ENCODE measurements around the gene MGAT4A. TPM values are rescaled to one million over a fixed set of nuclear protein-coding genes. Genes with fewer than 3 reads are reported as not detected.

Gene MGAT4A
- total and polyA plus RNA-seq, 2 experiments from 2014 or later = 4.4 to 5.6 TPM

GRCh38 chr2:98664323-98664722 lies 66.6 kb downstream of the MGAT4A start:
- Mint-ChIP-seq H3K27me3 (ENCODE audit: insufficient read depth, low read depth, poor library complexity) (no peaks in the 10 kb centered on the region), H3K27ac (no peak overlapping the region; the same call in 1 of the 2 replicates), H3K36me3 (ENCODE audit: low read depth) (peaks cover 11% of the 10 kb centered on the region; the same call in 2 of the 3 replicates), H3K4me3 (no peak overlapping the region), H3K9me3 (peaks cover 21% of the 10 kb centered on the region), H3K4me1 (no peaks in the 10 kb centered on the region)
- H3K79me2 ChIP-seq (replicated peaks; ENCODE audit: insufficient read depth) = no peaks in the 10 kb centered on the region
- H2AFZ ChIP-seq = no peak overlapping the region
- H3K27ac ChIP-seq (ENCODE audit: low read depth) = no peak overlapping the region; the same call in 1 of the 2 replicates
- no peaks in the 10 kb centered on the region for H4K20me1 ChIP-seq (replicated peaks; ENCODE audit: insufficient read depth)
- TF ChIP-seq CREB1 (CRISPR knock-in tag; IDR thresholded peaks at IDR 0.05; ENCODE audit: low read depth) (no peak), STAT1 (IDR thresholded peaks at IDR 0.05; ENCODE audit: unreplicated experiment) (no peak), ZNF331 (CRISPR knock-in tag; IDR thresholded peaks at IDR 0.05; ENCODE audit: low read depth) (no peak), EZH2 (IDR thresholded peaks at IDR 0.05; ENCODE audit: low read depth, unreplicated experiment) (no peak), NANOG (IDR thresholded peaks at IDR 0.05; ENCODE audit: borderline replicate concordance) (no peak), POLR2AphosphoS5 (IDR thresholded peaks at IDR 0.05; ENCODE audit: low read depth) (no peak), EZH2phosphoT487 (IDR thresholded peaks at IDR 0.05; ENCODE audit: unreplicated experiment) (no peak), ZNF114 (CRISPR knock-in tag; IDR thresholded peaks at IDR 0.05) (no peak), JUNB (IDR thresholded peaks at IDR 0.05; ENCODE audit: unreplicated experiment) (no peak)
- TF ChIP-seq, protein P1, sequence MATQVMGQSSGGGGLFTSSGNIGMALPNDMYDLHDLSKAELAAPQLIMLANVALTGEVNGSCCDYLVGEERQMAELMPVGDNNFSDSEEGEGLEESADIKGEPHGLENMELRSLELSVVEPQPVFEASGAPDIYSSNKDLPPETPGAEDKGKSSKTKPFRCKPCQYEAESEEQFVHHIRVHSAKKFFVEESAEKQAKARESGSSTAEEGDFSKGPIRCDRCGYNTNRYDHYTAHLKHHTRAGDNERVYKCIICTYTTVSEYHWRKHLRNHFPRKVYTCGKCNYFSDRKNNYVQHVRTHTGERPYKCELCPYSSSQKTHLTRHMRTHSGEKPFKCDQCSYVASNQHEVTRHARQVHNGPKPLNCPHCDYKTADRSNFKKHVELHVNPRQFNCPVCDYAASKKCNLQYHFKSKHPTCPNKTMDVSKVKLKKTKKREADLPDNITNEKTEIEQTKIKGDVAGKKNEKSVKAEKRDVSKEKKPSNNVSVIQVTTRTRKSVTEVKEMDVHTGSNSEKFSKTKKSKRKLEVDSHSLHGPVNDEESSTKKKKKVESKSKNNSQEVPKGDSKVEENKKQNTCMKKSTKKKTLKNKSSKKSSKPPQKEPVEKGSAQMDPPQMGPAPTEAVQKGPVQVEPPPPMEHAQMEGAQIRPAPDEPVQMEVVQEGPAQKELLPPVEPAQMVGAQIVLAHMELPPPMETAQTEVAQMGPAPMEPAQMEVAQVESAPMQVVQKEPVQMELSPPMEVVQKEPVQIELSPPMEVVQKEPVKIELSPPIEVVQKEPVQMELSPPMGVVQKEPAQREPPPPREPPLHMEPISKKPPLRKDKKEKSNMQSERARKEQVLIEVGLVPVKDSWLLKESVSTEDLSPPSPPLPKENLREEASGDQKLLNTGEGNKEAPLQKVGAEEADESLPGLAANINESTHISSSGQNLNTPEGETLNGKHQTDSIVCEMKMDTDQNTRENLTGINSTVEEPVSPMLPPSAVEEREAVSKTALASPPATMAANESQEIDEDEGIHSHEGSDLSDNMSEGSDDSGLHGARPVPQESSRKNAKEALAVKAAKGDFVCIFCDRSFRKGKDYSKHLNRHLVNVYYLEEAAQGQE (IDR thresholded peaks at IDR 0.05; ENCODE audit: unreplicated experiment) = no peak
- TF ChIP-seq, protein P2, sequence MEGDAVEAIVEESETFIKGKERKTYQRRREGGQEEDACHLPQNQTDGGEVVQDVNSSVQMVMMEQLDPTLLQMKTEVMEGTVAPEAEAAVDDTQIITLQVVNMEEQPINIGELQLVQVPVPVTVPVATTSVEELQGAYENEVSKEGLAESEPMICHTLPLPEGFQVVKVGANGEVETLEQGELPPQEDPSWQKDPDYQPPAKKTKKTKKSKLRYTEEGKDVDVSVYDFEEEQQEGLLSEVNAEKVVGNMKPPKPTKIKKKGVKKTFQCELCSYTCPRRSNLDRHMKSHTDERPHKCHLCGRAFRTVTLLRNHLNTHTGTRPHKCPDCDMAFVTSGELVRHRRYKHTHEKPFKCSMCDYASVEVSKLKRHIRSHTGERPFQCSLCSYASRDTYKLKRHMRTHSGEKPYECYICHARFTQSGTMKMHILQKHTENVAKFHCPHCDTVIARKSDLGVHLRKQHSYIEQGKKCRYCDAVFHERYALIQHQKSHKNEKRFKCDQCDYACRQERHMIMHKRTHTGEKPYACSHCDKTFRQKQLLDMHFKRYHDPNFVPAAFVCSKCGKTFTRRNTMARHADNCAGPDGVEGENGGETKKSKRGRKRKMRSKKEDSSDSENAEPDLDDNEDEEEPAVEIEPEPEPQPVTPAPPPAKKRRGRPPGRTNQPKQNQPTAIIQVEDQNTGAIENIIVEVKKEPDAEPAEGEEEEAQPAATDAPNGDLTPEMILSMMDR (conservative IDR thresholded peaks at IDR 0.05; ENCODE audit: low read depth in 2 of 2) = no peak
- TF ChIP-seq, protein P3, sequence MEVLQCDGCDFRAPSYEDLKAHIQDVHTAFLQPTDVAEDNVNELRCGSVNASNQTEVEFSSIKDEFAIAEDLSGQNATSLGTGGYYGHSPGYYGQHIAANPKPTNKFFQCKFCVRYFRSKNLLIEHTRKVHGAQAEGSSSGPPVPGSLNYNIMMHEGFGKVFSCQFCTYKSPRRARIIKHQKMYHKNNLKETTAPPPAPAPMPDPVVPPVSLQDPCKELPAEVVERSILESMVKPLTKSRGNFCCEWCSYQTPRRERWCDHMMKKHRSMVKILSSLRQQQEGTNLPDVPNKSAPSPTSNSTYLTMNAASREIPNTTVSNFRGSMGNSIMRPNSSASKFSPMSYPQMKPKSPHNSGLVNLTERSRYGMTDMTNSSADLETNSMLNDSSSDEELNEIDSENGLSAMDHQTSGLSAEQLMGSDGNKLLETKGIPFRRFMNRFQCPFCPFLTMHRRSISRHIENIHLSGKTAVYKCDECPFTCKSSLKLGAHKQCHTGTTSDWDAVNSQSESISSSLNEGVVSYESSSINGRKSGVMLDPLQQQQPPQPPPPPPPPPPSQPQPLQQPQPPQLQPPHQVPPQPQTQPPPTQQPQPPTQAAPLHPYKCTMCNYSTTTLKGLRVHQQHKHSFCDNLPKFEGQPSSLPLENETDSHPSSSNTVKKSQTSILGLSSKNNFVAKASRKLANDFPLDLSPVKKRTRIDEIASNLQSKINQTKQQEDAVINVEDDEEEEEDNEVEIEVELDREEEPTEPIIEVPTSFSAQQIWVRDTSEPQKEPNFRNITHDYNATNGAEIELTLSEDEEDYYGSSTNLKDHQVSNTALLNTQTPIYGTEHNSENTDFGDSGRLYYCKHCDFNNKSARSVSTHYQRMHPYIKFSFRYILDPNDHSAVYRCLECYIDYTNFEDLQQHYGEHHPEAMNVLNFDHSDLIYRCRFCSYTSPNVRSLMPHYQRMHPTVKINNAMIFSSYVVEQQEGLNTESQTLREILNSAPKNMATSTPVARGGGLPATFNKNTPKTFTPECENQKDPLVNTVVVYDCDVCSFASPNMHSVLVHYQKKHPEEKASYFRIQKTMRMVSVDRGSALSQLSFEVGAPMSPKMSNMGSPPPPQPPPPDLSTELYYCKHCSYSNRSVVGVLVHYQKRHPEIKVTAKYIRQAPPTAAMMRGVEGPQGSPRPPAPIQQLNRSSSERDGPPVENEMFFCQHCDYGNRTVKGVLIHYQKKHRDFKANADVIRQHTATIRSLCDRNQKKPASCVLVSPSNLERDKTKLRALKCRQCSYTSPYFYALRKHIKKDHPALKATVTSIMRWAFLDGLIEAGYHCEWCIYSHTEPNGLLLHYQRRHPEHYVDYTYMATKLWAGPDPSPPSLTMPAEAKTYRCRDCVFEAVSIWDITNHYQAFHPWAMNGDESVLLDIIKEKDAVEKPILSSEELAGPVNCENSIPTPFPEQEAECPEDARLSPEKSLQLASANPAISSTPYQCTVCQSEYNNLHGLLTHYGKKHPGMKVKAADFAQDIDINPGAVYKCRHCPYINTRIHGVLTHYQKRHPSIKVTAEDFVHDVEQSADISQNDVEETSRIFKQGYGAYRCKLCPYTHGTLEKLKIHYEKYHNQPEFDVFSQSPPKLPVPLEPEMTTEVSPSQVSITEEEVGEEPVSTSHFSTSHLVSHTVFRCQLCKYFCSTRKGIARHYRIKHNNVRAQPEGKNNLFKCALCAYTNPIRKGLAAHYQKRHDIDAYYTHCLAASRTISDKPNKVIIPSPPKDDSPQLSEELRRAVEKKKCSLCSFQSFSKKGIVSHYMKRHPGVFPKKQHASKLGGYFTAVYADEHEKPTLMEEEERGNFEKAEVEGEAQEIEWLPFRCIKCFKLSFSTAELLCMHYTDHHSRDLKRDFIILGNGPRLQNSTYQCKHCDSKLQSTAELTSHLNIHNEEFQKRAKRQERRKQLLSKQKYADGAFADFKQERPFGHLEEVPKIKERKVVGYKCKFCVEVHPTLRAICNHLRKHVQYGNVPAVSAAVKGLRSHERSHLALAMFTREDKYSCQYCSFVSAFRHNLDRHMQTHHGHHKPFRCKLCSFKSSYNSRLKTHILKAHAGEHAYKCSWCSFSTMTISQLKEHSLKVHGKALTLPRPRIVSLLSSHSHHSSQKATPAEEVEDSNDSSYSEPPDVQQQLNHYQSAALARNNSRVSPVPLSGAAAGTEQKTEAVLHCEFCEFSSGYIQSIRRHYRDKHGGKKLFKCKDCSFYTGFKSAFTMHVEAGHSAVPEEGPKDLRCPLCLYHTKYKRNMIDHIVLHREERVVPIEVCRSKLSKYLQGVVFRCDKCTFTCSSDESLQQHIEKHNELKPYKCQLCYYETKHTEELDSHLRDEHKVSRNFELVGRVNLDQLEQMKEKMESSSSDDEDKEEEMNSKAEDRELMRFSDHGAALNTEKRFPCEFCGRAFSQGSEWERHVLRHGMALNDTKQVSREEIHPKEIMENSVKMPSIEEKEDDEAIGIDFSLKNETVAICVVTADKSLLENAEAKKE (CRISPR knock-in tag; IDR thresholded peaks at IDR 0.05) = no peak
- TF ChIP-seq, protein P4, sequence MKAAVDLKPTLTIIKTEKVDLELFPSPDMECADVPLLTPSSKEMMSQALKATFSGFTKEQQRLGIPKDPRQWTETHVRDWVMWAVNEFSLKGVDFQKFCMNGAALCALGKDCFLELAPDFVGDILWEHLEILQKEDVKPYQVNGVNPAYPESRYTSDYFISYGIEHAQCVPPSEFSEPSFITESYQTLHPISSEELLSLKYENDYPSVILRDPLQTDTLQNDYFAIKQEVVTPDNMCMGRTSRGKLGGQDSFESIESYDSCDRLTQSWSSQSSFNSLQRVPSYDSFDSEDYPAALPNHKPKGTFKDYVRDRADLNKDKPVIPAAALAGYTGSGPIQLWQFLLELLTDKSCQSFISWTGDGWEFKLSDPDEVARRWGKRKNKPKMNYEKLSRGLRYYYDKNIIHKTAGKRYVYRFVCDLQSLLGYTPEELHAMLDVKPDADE (IDR thresholded peaks at IDR 0.05) = no peak
- ATAC-seq (no peak), DNase-seq (ENCODE audit: low spot score) (no peak)
- H3K9me2 ChIP-seq (ENCODE audit: insufficient read depth) = 0 out of 2 replicates have a peak, but pooled peaks cover under 1% of the 10 kb centered on the region
- H3K4me2 ChIP-seq = no peak overlapping the region
- no peak overlapping the region for H3K4me3 ChIP-seq
- no peaks in the 10 kb centered on the region for H3K4me1 ChIP-seq (ENCODE audit: insufficient read depth)
- H3K27me3 ChIP-seq (ENCODE audit: insufficient read depth) = no peaks in the 10 kb centered on the region
- no peaks in the 10 kb centered on the region for H3F3A ChIP-seq (replicated peaks; ENCODE audit: low read depth)
- H3K36me3 ChIP-seq (ENCODE audit: insufficient read depth) = no peaks in the 10 kb centered on the region

Data from GM23338 (cell line).